ENCODE data around the gene USH1G.
"Not testable (repeated sequence)": the region's sequence is repeated elsewhere in the genome, so short reads cannot be mapped to it uniquely, and the experiment has no call there.

Gene USH1G

GRCh38 chr17:74925242-74925641 lies 2.2 kb upstream of the USH1G start:
- DNase-seq, result no peak

GRCh38 chr17:74924250-74924948 lies 1.3 kb upstream of the USH1G start, which contains the start of gene OTOP2:
Gene OTOP2 (plus strand): TSS chr17:74924273. CDS start chr17:74924633, 360 bp downstream.
- DNase-seq, result peak; percentile 47

GRCh38 chr17:74923538-74924249 lies 639 bp upstream of the USH1G start:
- peak; percentile 74 for DNase-seq

GRCh38 chr17:74922172-74922571 lies 883 bp downstream of the USH1G start:
- DNase-seq, result no peak

- no peak for DNase-seq
These were observed 1.3 kb downstream of the USH1G start for GRCh38 chr17:74921769-74922168.

- DNase-seq, result no peak
These were observed 1.9 kb downstream of the USH1G start for GRCh38 chr17:74921026-74921681.

GRCh38 chr17:74920642-74921025 lies 2.4 kb downstream of the USH1G start:
- DNase-seq, result no peak

- DNase-seq, result no peak
These were observed 2.8 kb downstream of the USH1G start for GRCh38 chr17:74920306-74920620.

GRCh38 chr17:74919440-74920305 lies 3.4 kb downstream of the USH1G start:
- peak; percentile 68 for DNase-seq

- no peak for DNase-seq
These were observed 4.1 kb downstream of the USH1G start for GRCh38 chr17:74918906-74919305.

- peak; percentile 47 for DNase-seq
These were observed 5.6 kb downstream of the USH1G start for GRCh38 chr17:74917430-74917829.

GRCh38 chr17:74916851-74917199 lies 6.2 kb downstream of the USH1G start:
- no peak for DNase-seq

GRCh38 chr17:74916136-74916850 lies 6.8 kb downstream of the USH1G start:
- no peak for DNase-seq

- not testable (repeated sequence) for DNase-seq
These were observed 11.6 kb downstream of the USH1G start for GRCh38 chr17:74911423-74911822.

- not testable (repeated sequence) for DNase-seq
These were observed 14.0 kb downstream of the USH1G start for GRCh38 chr17:74909097-74909496.

- DNase-seq, result no peak
These were observed 16.0 kb downstream of the USH1G start for GRCh38 chr17:74907012-74907411.

- DNase-seq, result peak; percentile 31
These were observed 16.8 kb downstream of the USH1G start for GRCh38 chr17:74906214-74906793.

- no peak for DNase-seq
These were observed 18.2 kb downstream of the USH1G start for GRCh38 chr17:74904687-74905409.

GRCh38 chr17:74903671-74904070 lies 19.4 kb downstream of the USH1G start:
- no peak for DNase-seq

- no peak for DNase-seq
These were observed 20.0 kb downstream of the USH1G start for GRCh38 chr17:74903034-74903433.
